ENCODE measurements around the gene MBNL2.

Gene MBNL2

DNA sequence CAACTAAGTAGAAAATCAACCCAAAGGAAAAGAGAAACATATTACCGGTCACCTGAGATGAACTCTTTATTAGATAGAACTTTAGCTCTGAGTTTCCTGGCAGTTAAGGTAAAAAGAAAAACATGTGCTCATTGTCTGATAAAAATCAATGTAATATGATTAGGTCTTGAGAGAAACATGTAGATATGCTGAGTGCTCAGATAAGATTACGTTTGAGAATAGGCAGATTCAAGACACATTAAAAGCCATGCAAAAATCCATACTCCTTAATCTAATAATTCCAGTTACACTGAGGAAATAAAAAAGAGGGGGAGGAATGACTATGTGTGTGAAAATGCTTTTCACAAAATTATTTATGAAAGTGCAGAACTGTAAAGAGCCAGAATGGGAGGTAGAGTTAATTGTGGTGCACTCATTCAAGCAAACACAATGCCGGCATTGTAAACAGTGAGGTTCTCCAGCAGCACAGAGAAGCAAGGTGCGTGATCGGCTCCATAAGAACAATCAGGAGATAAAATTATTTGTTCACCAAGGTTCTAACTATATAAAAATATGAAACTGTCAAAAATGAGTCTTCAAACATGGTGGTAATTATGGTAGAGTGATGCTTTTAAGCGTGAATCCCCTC is 88.8 kb downstream of the MBNL2 start:
- DNase-seq (ENCODE audit: low read depth), result no peak
- TF ChIP-seq, protein P1, sequence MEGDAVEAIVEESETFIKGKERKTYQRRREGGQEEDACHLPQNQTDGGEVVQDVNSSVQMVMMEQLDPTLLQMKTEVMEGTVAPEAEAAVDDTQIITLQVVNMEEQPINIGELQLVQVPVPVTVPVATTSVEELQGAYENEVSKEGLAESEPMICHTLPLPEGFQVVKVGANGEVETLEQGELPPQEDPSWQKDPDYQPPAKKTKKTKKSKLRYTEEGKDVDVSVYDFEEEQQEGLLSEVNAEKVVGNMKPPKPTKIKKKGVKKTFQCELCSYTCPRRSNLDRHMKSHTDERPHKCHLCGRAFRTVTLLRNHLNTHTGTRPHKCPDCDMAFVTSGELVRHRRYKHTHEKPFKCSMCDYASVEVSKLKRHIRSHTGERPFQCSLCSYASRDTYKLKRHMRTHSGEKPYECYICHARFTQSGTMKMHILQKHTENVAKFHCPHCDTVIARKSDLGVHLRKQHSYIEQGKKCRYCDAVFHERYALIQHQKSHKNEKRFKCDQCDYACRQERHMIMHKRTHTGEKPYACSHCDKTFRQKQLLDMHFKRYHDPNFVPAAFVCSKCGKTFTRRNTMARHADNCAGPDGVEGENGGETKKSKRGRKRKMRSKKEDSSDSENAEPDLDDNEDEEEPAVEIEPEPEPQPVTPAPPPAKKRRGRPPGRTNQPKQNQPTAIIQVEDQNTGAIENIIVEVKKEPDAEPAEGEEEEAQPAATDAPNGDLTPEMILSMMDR (conservative IDR thresholded peaks at IDR 0.05; ENCODE audit: low read depth, low read length), result no peak
- no peak overlapping the region for H3K4me3 ChIP-seq (ENCODE audit: low read depth, low read length)

DNA sequence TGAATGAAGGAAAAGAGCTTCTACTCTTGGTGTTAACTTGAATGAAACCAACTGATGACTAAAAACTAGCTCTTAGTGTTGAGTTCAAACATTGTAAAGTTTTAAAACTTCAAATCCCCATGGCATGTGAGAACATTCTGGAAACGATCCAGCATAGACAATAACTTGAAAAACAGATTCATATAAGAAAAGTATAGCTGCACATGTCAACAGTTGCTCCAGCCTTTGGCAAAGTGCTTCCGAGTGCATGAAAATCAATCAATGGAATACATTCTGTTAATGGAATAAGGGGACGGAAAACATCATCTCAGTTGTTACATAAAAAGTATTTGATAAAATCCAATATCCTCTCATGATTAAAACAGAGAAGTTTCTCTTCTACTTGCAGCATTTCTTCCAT is 89.8 kb downstream of the MBNL2 start:
- no peak overlapping the region for H3K4me3 ChIP-seq (ENCODE audit: low read depth, low read length)
- TF ChIP-seq, protein P1 (conservative IDR thresholded peaks at IDR 0.05; ENCODE audit: low read depth, low read length), result no peak

DNA sequence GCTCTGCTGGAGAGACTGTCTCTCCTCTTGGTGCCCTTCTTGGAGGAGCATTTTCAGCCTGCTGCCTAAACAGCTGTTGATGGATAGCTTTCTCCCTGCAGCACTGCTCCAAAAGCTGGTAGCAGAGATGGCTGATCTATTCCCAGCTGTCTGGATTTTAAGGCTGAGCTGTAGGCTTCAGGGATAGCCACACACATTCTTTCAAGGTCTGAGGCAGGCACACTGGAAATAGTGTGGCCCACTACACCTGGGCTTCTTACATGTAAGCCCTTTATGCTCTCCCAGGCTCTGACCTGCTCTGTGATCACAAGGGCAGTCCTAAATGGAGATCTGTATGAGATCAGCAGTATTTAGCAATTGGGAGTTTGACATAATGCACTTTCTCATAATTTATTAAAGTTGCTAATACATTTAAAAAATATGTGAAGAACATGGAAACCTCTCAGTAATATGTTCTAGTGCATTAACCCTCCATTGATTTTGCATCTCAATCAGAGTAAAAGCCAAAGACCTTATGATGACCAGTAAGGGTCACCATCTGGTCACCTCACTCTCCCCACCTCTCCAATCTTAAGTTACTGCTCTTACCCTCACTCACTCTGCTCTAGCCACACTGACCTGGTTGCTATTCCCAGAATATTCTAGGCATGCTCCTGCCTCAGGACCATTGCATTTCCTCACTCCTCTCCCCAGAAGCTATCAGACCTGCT is 91.6 kb downstream of the MBNL2 start:
- H3K4me3 ChIP-seq (ENCODE audit: low read depth, low read length), result no peak overlapping the region
- DNase-seq (ENCODE audit: low read depth), result no peak
- TF ChIP-seq, protein P1 (conservative IDR thresholded peaks at IDR 0.05; ENCODE audit: low read depth, low read length), result no peak

More for the DNA sequence above, 89.8 kb downstream of the MBNL2 start:
- DNase-seq (ENCODE audit: low read depth), result no peak

DNA sequence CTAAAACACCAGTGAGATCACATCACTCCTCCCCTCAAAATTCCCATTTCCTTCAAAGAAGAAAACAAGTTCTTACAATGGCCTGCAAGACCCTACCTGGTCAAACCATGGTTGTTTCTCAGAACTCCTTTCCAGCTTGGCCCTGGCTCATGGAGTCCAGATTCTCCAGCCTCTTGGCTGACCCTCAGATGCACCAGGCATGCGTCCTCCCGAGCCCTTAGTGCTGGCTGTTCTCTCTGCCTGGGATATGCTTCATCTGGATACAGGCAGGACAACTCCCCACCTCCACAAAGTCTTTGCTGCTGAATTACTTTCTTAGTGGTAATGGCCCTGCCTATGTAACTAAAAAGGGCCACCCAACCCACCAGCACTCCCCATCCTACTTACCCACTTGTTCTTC is 94.3 kb downstream of the MBNL2 start:
- H3K4me3 ChIP-seq (ENCODE audit: low read depth, low read length), result no peak overlapping the region
- DNase-seq (ENCODE audit: low read depth), result no peak
- TF ChIP-seq, protein P1 (conservative IDR thresholded peaks at IDR 0.05; ENCODE audit: low read depth, low read length), result no peak

DNA sequence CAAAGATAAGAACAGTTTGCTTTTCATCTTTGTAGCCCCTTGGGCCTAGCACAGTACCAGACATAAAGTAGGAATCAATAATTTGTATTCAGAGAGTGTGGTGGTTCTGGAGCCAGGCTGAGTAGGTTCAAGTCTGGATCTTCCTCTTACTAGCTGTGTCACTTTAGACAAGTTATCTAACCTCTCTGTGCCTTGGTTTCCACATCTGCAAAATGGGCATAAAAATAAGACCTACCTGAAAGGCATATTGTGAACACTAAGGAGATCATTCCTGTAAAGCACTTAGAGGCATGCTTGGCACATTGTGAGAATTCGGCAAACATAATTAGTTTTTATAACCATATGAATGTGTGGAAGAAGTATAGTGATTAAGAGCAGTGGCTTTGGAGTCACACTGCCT is 95.8 kb downstream of the MBNL2 start:
- TF ChIP-seq, protein P1 (conservative IDR thresholded peaks at IDR 0.05; ENCODE audit: low read depth, low read length), result no peak
- no peak overlapping the region for H3K4me3 ChIP-seq (ENCODE audit: low read depth, low read length)
- DNase-seq (ENCODE audit: low read depth), result no peak

DNA sequence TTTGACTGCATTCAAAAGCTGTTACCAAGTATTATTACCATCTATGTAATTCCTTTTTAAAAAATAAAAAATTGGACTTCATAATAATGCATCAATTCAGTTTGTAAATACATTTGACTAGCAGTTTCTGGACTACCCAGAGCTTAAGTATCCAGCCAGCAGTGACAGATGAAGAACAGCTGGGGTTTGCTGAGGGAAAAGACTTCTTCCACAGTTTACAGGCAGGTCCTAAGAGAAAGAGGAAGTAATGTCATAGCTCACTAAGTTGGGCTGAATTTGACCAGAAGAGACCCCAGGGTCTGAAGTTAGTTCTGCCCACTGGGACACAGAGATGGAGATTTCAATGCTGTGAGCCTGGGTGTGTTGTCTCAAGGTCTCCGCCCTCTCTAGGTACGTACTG is 96.4 kb downstream of the MBNL2 start:
- H3K4me3 ChIP-seq (ENCODE audit: low read depth, low read length), result no peak overlapping the region
- no peak for DNase-seq (ENCODE audit: low read depth)
- TF ChIP-seq, protein P1 (conservative IDR thresholded peaks at IDR 0.05; ENCODE audit: low read depth, low read length), result no peak
